Astrocyte of the cerebellum (primary cell): ENCODE results near the gene NEK10.

ENCODE experiments used
- DNase-seq: peaks from one replicate; pipeline ENCODE4 v3.0.0-alpha.2; 2011; ENCODE audit warnings: low read depth
- H3K4me3 ChIP-seq: 2 replicates; pipeline ENCODE4 v1.5.1; 2011; ENCODE audit warnings: mild to moderate bottlenecking, low read depth, low read length, moderate library complexity
- CTCF ChIP-seq: IDR thresholded peaks from 2 replicates; pipeline ENCODE4 v1.5.1; 2012; ENCODE audit warnings: low read length, low read depth, moderate library complexity, mild to moderate bottlenecking; ENCODE audit errors: missing control alignments
- in situ Hi-C: cut with HindIII; loops from 2 replicates; pipeline ENCODE4 v1.10.0; 2017; ENCODE audit warnings: low sequenced_read_pairs

NEK10 gene

GRCh38 chr3:27253831-27254230 lies 115.4 kb downstream of the NEK10 start:
- in situ Hi-C loops = no loop called here
- TF ChIP-seq CTCF = peak; percentile 55
- H3K4me3 ChIP-seq = no peak overlapping the region
- peak; percentile 16 for DNase-seq

GRCh38 chr3:27253391-27253790 lies 115.8 kb downstream of the NEK10 start:
- no peak overlapping the region for H3K4me3 ChIP-seq
- no peak for TF ChIP-seq CTCF
- DNase-seq = no peak
- in situ Hi-C loops = no loop called here

GRCh38 chr3:27252646-27253045 lies 116.5 kb downstream of the NEK10 start:
- TF ChIP-seq CTCF = no peak
- H3K4me3 ChIP-seq = no peak overlapping the region
- in situ Hi-C loops = no loop called here
- no peak for DNase-seq

GRCh38 chr3:27244374-27244773 lies 124.8 kb downstream of the NEK10 start:
- in situ Hi-C loops = no loop called here
- DNase-seq = no peak
- no peak overlapping the region for H3K4me3 ChIP-seq
- no peak for TF ChIP-seq CTCF

- DNase-seq = no peak
- no peak for TF ChIP-seq CTCF
- H3K4me3 ChIP-seq = no peak overlapping the region
- in situ Hi-C loops = no loop called here
Observed at GRCh38 chr3:27239951-27240350, 129.2 kb downstream of the NEK10 start.

GRCh38 chr3:27228805-27229204 lies 140.4 kb downstream of the NEK10 start:
- DNase-seq = no peak
- no peak overlapping the region for H3K4me3 ChIP-seq
- no peak for TF ChIP-seq CTCF
- in situ Hi-C loops = no loop called here

GRCh38 chr3:27224197-27224596 lies 145.0 kb downstream of the NEK10 start:
- no peak overlapping the region for H3K4me3 ChIP-seq
- no peak for TF ChIP-seq CTCF
- no peak for DNase-seq
- in situ Hi-C loops = no loop called here
